Measurements from ENCODE around the gene RAB10. TPM values are rescaled to one million over a fixed set of nuclear protein-coding genes. Genes with fewer than 3 reads are reported as not detected.

The RAB10 gene
- total and polyA plus RNA-seq, 4 experiments from 2014 or later = 67.8 to 108 (median 91.8) TPM

DNA sequence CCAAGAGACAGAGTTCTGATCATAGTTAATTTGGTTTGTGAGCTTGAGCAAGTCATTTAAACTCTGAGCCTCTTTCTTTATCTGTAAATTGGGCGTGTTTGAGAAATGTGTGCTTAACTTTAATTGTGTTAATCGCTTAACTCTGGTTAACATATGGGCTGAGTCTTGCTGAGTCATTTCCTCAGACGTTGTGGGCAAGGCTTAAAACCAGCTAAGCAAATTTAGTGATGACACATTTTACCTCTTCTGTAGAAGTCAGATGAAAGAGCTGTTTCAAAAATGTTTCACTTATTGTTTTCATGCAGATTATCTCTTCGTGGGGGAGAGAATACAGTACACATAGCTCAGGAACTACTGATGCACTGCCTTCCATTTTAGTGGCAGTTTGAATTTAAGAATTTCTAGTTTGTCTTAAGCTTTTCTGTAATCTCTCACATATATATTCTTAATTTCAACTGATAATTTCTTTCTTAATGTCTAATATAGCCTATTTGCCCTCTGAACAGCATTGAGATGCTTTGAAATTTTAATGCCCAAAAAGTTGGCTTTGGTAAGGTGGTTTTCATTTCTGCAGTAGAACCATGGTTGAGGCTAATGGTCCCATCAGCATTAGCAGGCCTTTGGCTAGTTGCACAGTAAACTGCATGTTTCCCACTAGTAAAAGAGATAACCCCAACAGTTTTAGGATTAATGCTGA lies 34.9 kb downstream of the RAB10 start:
- H3K36me3 Mint-ChIP-seq = peaks cover 4% of the 10 kb centered on the region in 2 donors
- intact Hi-C loops (cut with micrococcal nuclease) = loop anchor here (1.0 kb wide), 1 partner anchor 34 kb away; the partner anchor contains the start of gene RAB10
- peaks cover 0 to 2% (median 0%) of the 10 kb centered on the region in 8 donors for H3K9me3 Mint-ChIP-seq
- H3K36me3 ChIP-seq (ENCODE audit: insufficient read depth, low read length) = no peaks in the 10 kb centered on the region
- no peaks in the 10 kb centered on the region for H3K27me3 ChIP-seq (ENCODE audit: insufficient read depth, low read length)
- no peak overlapping the region for H3K4me3 ChIP-seq (ENCODE audit: low read length in 2 of 2)
- peak overlapping the region; percentile 10 to 89 (median 50) for H3K27ac Mint-ChIP-seq
- peaks cover 52% of the 10 kb centered on the region for H3K4me1 ChIP-seq (ENCODE audit: insufficient read depth, low read length)
- H3K9me3 ChIP-seq (ENCODE audit: control insufficient read depth in 1 of 2, low read length in 2 of 2) = no peaks in the 10 kb centered on the region
- CTCF ChIA-PET (ENCODE audit: partially characterized antibody) = interaction anchor here (0.9 to 1.7 kb wide), 4 partner anchors 18 to 117 kb away, joined by 3 to 11 read pairs (median 4); no protein-coding TSS in a partner anchor
- POLR2A ChIA-PET (ENCODE audit: partially characterized antibody) = interaction anchor here (0.5 to 1.9 kb wide), 8 partner anchors 10 to 115 kb away, joined by 3 to 16 read pairs (median 3); partner anchors contain the start of genes KIF3C and RAB10
- peak; percentile 43 to 77 (median 47) for DNase-seq
- peaks cover 39 to 58% (median 48%) of the 10 kb centered on the region in 4 donors for H3K4me1 Mint-ChIP-seq
- H3K27ac ChIP-seq (ENCODE audit: low read depth, low read length) = no peak overlapping the region
- H3K4me3 Mint-ChIP-seq = peak overlapping the region in 6 of 8 donors; percentile 1 to 75 (median 22)
- H3K27me3 Mint-ChIP-seq = no peaks in the 10 kb centered on the region

GRCh38 chr2:26070730-26071129 lies 36.8 kb downstream of the RAB10 start:
- POLR2A ChIA-PET (ENCODE audit: partially characterized antibody) = no interaction called here
- peaks cover 56% of the 10 kb centered on the region for H3K4me1 ChIP-seq (ENCODE audit: insufficient read depth, low read length)

GRCh38 chr2:26072925-26073768 lies 39.3 kb downstream of the RAB10 start:
- POLR2A ChIA-PET (ENCODE audit: partially characterized antibody) = interaction anchor here (1.0 to 1.6 kb wide), 2 partner anchors 39 to 40 kb away, joined by 3 read pairs; no protein-coding TSS in a partner anchor
- H3K4me3 ChIP-seq (ENCODE audit: low read length in 2 of 2) = no peak overlapping the region
- H3K36me3 ChIP-seq (ENCODE audit: insufficient read depth, low read length) = no peaks in the 10 kb centered on the region
- peaks cover 43% of the 10 kb centered on the region for H3K4me1 ChIP-seq (ENCODE audit: insufficient read depth, low read length)
- Mint-ChIP-seq H3K27ac (peak overlapping the region in 2 of 7 donors; percentile 42 to 74), H3K4me1 (peaks cover 36 to 69% (median 48%) of the 10 kb centered on the region in 4 donors), H3K9me3 (peaks cover 0 to under 1% (median 0%) of the 10 kb centered on the region in 8 donors), H3K4me3 (no peak overlapping the region), H3K27me3 (no peaks in the 10 kb centered on the region), H3K36me3 (peaks cover 0 to 2% of the 10 kb centered on the region in 2 donors)
- intact Hi-C loops (cut with micrococcal nuclease) = no loop called here
- H3K27ac ChIP-seq (ENCODE audit: low read depth, low read length) = no peak overlapping the region
- DNase-seq = no peak
- CTCF ChIA-PET (ENCODE audit: partially characterized antibody) = interaction anchor here (1.1 to 2.5 kb wide), 4 partner anchors 9 to 22 kb away, joined by 3 to 11 read pairs (median 4); no protein-coding TSS in a partner anchor
- no peaks in the 10 kb centered on the region for H3K9me3 ChIP-seq (ENCODE audit: control insufficient read depth in 1 of 2, low read length in 2 of 2)
- H3K27me3 ChIP-seq (ENCODE audit: insufficient read depth, low read length) = no peaks in the 10 kb centered on the region

More at GRCh38 chr2:26070730-26071129, 36.8 kb downstream of the RAB10 start:
- Mint-ChIP-seq H3K4me3 (no peak overlapping the region), H3K27me3 (no peaks in the 10 kb centered on the region), H3K9me3 (peaks cover 0 to 2% (median 0%) of the 10 kb centered on the region in 8 donors), H3K4me1 (peaks cover 47 to 74% (median 58%) of the 10 kb centered on the region in 4 donors), H3K27ac (peak overlapping the region in 1 of 7 donors; percentile 14), H3K36me3 (peaks cover 4 to 5% of the 10 kb centered on the region in 2 donors)
- CTCF ChIA-PET (ENCODE audit: partially characterized antibody) = interaction anchor here (1.3 kb wide), 1 partner anchor 11 kb away, joined by 5 read pairs; no protein-coding TSS in a partner anchor
- Histone ChIP-seq H3K9me3 (ENCODE audit: control insufficient read depth in 1 of 2, low read length in 2 of 2) (no peaks in the 10 kb centered on the region), H3K36me3 (ENCODE audit: insufficient read depth, low read length) (no peaks in the 10 kb centered on the region), H3K27me3 (ENCODE audit: insufficient read depth, low read length) (no peaks in the 10 kb centered on the region), H3K27ac (ENCODE audit: low read depth, low read length) (no peak overlapping the region), H3K4me3 (ENCODE audit: low read length in 2 of 2) (no peak overlapping the region)
- no peak for DNase-seq
- intact Hi-C loops (cut with micrococcal nuclease) = no loop called here

- Histone ChIP-seq H3K36me3 (ENCODE audit: insufficient read depth, low read length) (no peaks in the 10 kb centered on the region), H3K4me1 (ENCODE audit: insufficient read depth, low read length) (peaks cover 37% of the 10 kb centered on the region), H3K27me3 (ENCODE audit: insufficient read depth, low read length) (no peaks in the 10 kb centered on the region), H3K4me3 (ENCODE audit: low read length in 2 of 2) (no peak overlapping the region), H3K27ac (ENCODE audit: low read depth, low read length) (no peak overlapping the region), H3K9me3 (ENCODE audit: control insufficient read depth in 1 of 2, low read length in 2 of 2) (no peaks in the 10 kb centered on the region)
- H3K27me3 Mint-ChIP-seq = no peaks in the 10 kb centered on the region
- intact Hi-C loops (cut with micrococcal nuclease) = no loop called here
- H3K4me1 Mint-ChIP-seq = peaks cover 35 to 68% (median 46%) of the 10 kb centered on the region in 4 donors
- ChIA-PET CTCF (ENCODE audit: partially characterized antibody) (interaction anchor here (2.5 to 5.8 kb wide), 2 partner anchors 13 to 14 kb away, joined by 11 to 25 read pairs; no protein-coding TSS in a partner anchor), POLR2A (ENCODE audit: partially characterized antibody) (interaction anchor here (1.0 to 1.6 kb wide), 3 partner anchors 36 to 40 kb away, joined by 3 read pairs; no protein-coding TSS in a partner anchor)
- H3K4me3 Mint-ChIP-seq = no peak overlapping the region
- H3K27ac Mint-ChIP-seq = peak overlapping the region in 1 of 7 donors; percentile 49
- no peaks in the 10 kb centered on the region for H3K9me3 Mint-ChIP-seq
- DNase-seq = no peak
- peaks cover 6% of the 10 kb centered on the region in 2 donors for H3K36me3 Mint-ChIP-seq
Measured at GRCh38 chr2:26073830-26074229, 39.9 kb downstream of the RAB10 start.

GRCh38 chr2:26074676-26075075 lies 40.8 kb downstream of the RAB10 start:
- peaks cover 0 to 2% (median 0%) of the 10 kb centered on the region in 8 donors for H3K9me3 Mint-ChIP-seq
- peak overlapping the region in 2 of 7 donors; percentile 37 to 50 for H3K27ac Mint-ChIP-seq
- intact Hi-C loops (cut with micrococcal nuclease) = no loop called here

GRCh38 chr2:26075173-26075572 lies 41.3 kb downstream of the RAB10 start:
- intact Hi-C loops (cut with micrococcal nuclease) = no loop called here
- Mint-ChIP-seq H3K36me3 (peaks cover 10 to 17% of the 10 kb centered on the region in 2 donors), H3K4me1 (peaks cover 32 to 59% (median 41%) of the 10 kb centered on the region in 4 donors), H3K4me3 (no peak overlapping the region), H3K9me3 (peaks cover 0 to 4% (median under 1%) of the 10 kb centered on the region in 8 donors), H3K27ac (peak overlapping the region in 1 of 7 donors; percentile 50), H3K27me3 (no peaks in the 10 kb centered on the region)
- POLR2A ChIA-PET (ENCODE audit: partially characterized antibody) = no interaction called here
- Histone ChIP-seq H3K27ac (ENCODE audit: low read depth, low read length) (no peak overlapping the region), H3K9me3 (ENCODE audit: control insufficient read depth in 1 of 2, low read length in 2 of 2) (no peaks in the 10 kb centered on the region), H3K27me3 (ENCODE audit: insufficient read depth, low read length) (no peaks in the 10 kb centered on the region), H3K36me3 (ENCODE audit: insufficient read depth, low read length) (no peaks in the 10 kb centered on the region), H3K4me3 (ENCODE audit: low read length in 2 of 2) (no peak overlapping the region), H3K4me1 (ENCODE audit: insufficient read depth, low read length) (peaks cover 24% of the 10 kb centered on the region)
- CTCF ChIA-PET (ENCODE audit: partially characterized antibody) = interaction anchor here (5.8 kb wide), 1 partner anchor 12 kb away, joined by 25 read pairs; no protein-coding TSS in a partner anchor
- DNase-seq = no peak

More at GRCh38 chr2:26074676-26075075, 40.8 kb downstream of the RAB10 start:
- Histone ChIP-seq H3K4me3 (ENCODE audit: low read length in 2 of 2) (no peak overlapping the region), H3K27me3 (ENCODE audit: insufficient read depth, low read length) (no peaks in the 10 kb centered on the region), H3K4me1 (ENCODE audit: insufficient read depth, low read length) (peaks cover 29% of the 10 kb centered on the region), H3K36me3 (ENCODE audit: insufficient read depth, low read length) (no peaks in the 10 kb centered on the region), H3K27ac (ENCODE audit: low read depth, low read length) (no peak overlapping the region), H3K9me3 (ENCODE audit: control insufficient read depth in 1 of 2, low read length in 2 of 2) (no peaks in the 10 kb centered on the region)
- Mint-ChIP-seq H3K4me1 (peaks cover 36 to 64% (median 45%) of the 10 kb centered on the region in 4 donors), H3K27me3 (no peaks in the 10 kb centered on the region), H3K4me3 (no peak overlapping the region), H3K36me3 (peaks cover 6 to 12% of the 10 kb centered on the region in 2 donors)
- ChIA-PET POLR2A (ENCODE audit: partially characterized antibody) (interaction anchor here (1.0 to 1.6 kb wide), 2 partner anchors 37 to 40 kb away, joined by 3 read pairs; no protein-coding TSS in a partner anchor), CTCF (ENCODE audit: partially characterized antibody) (interaction anchor here (5.8 kb wide), 1 partner anchor 12 kb away, joined by 25 read pairs; no protein-coding TSS in a partner anchor)
- no peak for DNase-seq
